H1 (cell line): ENCODE data around the gene RHBDD2. TPM values are rescaled to one million over a fixed set of nuclear protein-coding genes. Genes with fewer than 3 reads are reported as not detected.

Experiments used
- CTCF ChIA-PET: fragments of 300-600 bp; sonication (Branson Sonifier 250); formaldehyde crosslinking; loops from one replicate; lab custom pipeline; 2021; ENCODE audit not compliant: partially characterized antibody; lab: Charles Lee
- POLR2A ChIA-PET: fragments of 300-600 bp; sonication (Branson Sonifier 250); formaldehyde crosslinking; loops from one replicate; lab custom pipeline; 2021; ENCODE audit warnings: inconsistent platforms; ENCODE audit not compliant: partially characterized antibody; lab: Charles Lee
- DNase-seq, 2 experiments: peaks; one replicate each; pipeline versions ENCODE4 v3.0.0 to v3.0.0-alpha.2; 2010 to 2022; ENCODE audit warnings: low spot score in 2 of 2, low read depth in 1 of 2, mixed read lengths in 1 of 2
- FAIRE-seq: peaks from 2 replicates; lab custom pipeline; 2011; peaks lifted over from hg19 to GRCh38; lab: Jason Lieb, UNC
- H2AFZ ChIP-seq: 2 replicates; pipeline ENCODE4 v1.8.1; 2012; ENCODE audit warnings: low read length, inconsistent platforms
- H2AK5ac ChIP-seq: 2 replicates; pipeline ENCODE4 v1.6.1; 2013; ENCODE audit warnings: low read depth, low read length
- H2BK120ac ChIP-seq: replicated peaks from 2 replicates; pipeline ENCODE3; 2013; ENCODE audit warnings: low read depth, low read length, inconsistent platforms
- H2BK12ac ChIP-seq: 2 replicates; pipeline ENCODE4 v1.6.1; 2013; ENCODE audit warnings: low read depth, low read length
- H2BK15ac ChIP-seq: 2 replicates; pipeline ENCODE4 v1.6.1; 2013; ENCODE audit warnings: low read length
- H2BK20ac ChIP-seq: 2 replicates; pipeline ENCODE4 v1.6.1; 2013; ENCODE audit warnings: low read length
- H2BK5ac ChIP-seq: 2 replicates; pipeline ENCODE4 v1.6.1; 2013; ENCODE audit warnings: low read depth, low read length
- H3K14ac ChIP-seq: 2 replicates; pipeline ENCODE4 v1.6.1; 2013; ENCODE audit warnings: inconsistent platforms; ENCODE audit not compliant: insufficient read length
- H3K18ac ChIP-seq: 2 replicates; pipeline ENCODE4 v1.6.1; 2013; ENCODE audit warnings: low read length; ENCODE audit errors: extremely low read depth
- H3K23ac ChIP-seq: 2 replicates; pipeline ENCODE4 v1.6.1; 2013; ENCODE audit warnings: inconsistent platforms; ENCODE audit not compliant: insufficient read length
- H3K23me2 ChIP-seq: 2 replicates; pipeline ENCODE4 v1.6.1; 2013; ENCODE audit warnings: low read depth, low read length
- H3K27ac ChIP-seq: 2 replicates; pipeline ENCODE4 v1.6.1; 2011; ENCODE audit warnings: low read depth, low read length, inconsistent platforms
- H3K27me3 ChIP-seq, 4 experiments: replicated peaks in 1 of 4; 1 replicate in 1 of 4; 2 replicates in 3 of 4; pipeline versions ENCODE4 v1.6.1 to v1.8.1; 2011 to 2013; ENCODE audit warnings: low read length in 3 of 4, mild to moderate bottlenecking in 3 of 4, inconsistent platforms in 2 of 4, mixed read lengths in 2 of 4, moderate library complexity in 1 of 4; ENCODE audit not compliant: control insufficient read depth in 3 of 4, insufficient read depth in 3 of 4; ENCODE audit errors: extremely low read depth in 1 of 4
- H3K36me3 ChIP-seq, 4 experiments: 2 replicates each; pipeline versions ENCODE4 v1.6.1 to v1.8.1; 2011 to 2013; ENCODE audit warnings: mild to moderate bottlenecking in 4 of 4, low read length in 3 of 4, moderate library complexity in 2 of 4, control low read depth in 1 of 4, inconsistent platforms in 1 of 4; ENCODE audit not compliant: insufficient read depth in 4 of 4, control insufficient read depth in 2 of 4
- H3K4ac ChIP-seq: replicated peaks from 2 replicates; pipeline ENCODE3; 2013; ENCODE audit warnings: low read length, low read depth, mixed read lengths, inconsistent platforms; ENCODE audit not compliant: insufficient read length
- H3K4me1 ChIP-seq, 4 experiments: replicated peaks in 1 of 4; 1 replicate in 1 of 4; 2 replicates in 3 of 4; pipeline versions ENCODE4 v1.6.1 to v1.8.1; 2011 to 2013; ENCODE audit warnings: low read length in 3 of 4, inconsistent platforms in 2 of 4, mixed read lengths in 1 of 4; ENCODE audit not compliant: insufficient read depth in 4 of 4, control insufficient read depth in 3 of 4
- H3K4me2 ChIP-seq, 2 experiments: 2 replicates each; pipeline versions ENCODE4 v1.6.1 to v1.8.1; 2011 to 2013; ENCODE audit warnings: low read depth in 2 of 2, low read length in 2 of 2, control low read depth in 1 of 2, inconsistent platforms in 1 of 2, mild to moderate bottlenecking in 1 of 2; ENCODE audit not compliant: insufficient read depth in 1 of 2
- H3K4me3 ChIP-seq, 4 experiments: fragments of 200-600, 300-600 bp in 1 of 4; sonication (generic), shearing (Covaris generic), sonication (Bioruptor Twin) in 1 of 4; 2 replicates each; pipeline versions ENCODE4 v1.5.1 to v1.8.1; 2011 to 2016; ENCODE audit warnings: low read length in 4 of 4, low read depth in 3 of 4, control low read depth in 2 of 4, inconsistent platforms in 2 of 4, mild to moderate bottlenecking in 2 of 4, mixed read lengths in 1 of 4, moderate library complexity in 1 of 4; ENCODE audit not compliant: insufficient read depth in 2 of 4; ENCODE audit errors: extremely low read depth in 1 of 4
- H3K56ac ChIP-seq: replicated peaks from 2 replicates; pipeline ENCODE3; 2013; ENCODE audit warnings: low read depth, mild to moderate bottlenecking, mixed read lengths, low read length, inconsistent platforms; ENCODE audit not compliant: insufficient read length
- H3K79me1 ChIP-seq: 2 replicates; pipeline ENCODE4 v1.6.1; 2013; ENCODE audit warnings: low read depth, low read length, control low read depth
- H3K79me2 ChIP-seq, 2 experiments: 2 replicates each; pipeline versions ENCODE4 v1.6.1 to v1.8.1; 2012 to 2013; ENCODE audit warnings: low read length in 2 of 2, mild to moderate bottlenecking in 2 of 2, inconsistent platforms in 1 of 2; ENCODE audit not compliant: insufficient read depth in 2 of 2, control insufficient read depth in 1 of 2
- H3K9ac ChIP-seq, 4 experiments: replicated peaks in 1 of 4; 1 replicate in 1 of 4; 2 replicates in 3 of 4; pipeline versions ENCODE4 v1.6.1 to v1.8.1; 2011 to 2013; ENCODE audit warnings: low read depth in 3 of 4, low read length in 3 of 4, control low read depth in 2 of 4, mild to moderate bottlenecking in 2 of 4, moderate library complexity in 2 of 4, inconsistent platforms in 1 of 4; ENCODE audit errors: extremely low read depth in 1 of 4
- H3K9me3 ChIP-seq, 2 experiments: 2 replicates each; pipeline versions ENCODE4 v1.6.1 to v1.8.1; 2012 to 2013; ENCODE audit warnings: mild to moderate bottlenecking in 2 of 2, moderate library complexity in 2 of 2, control low read depth in 1 of 2, inconsistent platforms in 1 of 2, low read depth in 1 of 2, low read length in 1 of 2, mixed read lengths in 1 of 2; ENCODE audit not compliant: insufficient read depth in 2 of 2
- H4K20me1 ChIP-seq, 2 experiments: replicated peaks in 1 of 2; 2 replicates each; pipeline versions ENCODE3 to v1.8.1; 2011 to 2013; ENCODE audit warnings: inconsistent platforms in 2 of 2, low read length in 2 of 2, mild to moderate bottlenecking in 1 of 2; ENCODE audit not compliant: insufficient read depth in 2 of 2, control insufficient read depth in 1 of 2
- H4K5ac ChIP-seq: 2 replicates; pipeline ENCODE4 v1.6.1; 2013; ENCODE audit warnings: low read length, low read depth, mixed read lengths, inconsistent platforms; ENCODE audit not compliant: insufficient read length
- H4K8ac ChIP-seq: 2 replicates; pipeline ENCODE4 v1.8.0; 2013; ENCODE audit warnings: mild to moderate bottlenecking, moderate library complexity, low read length, inconsistent platforms; ENCODE audit not compliant: insufficient read depth; ENCODE audit errors: extremely low read depth
- H4K91ac ChIP-seq: replicated peaks from 2 replicates; pipeline ENCODE3; 2013; ENCODE audit warnings: low read length, mixed read lengths, inconsistent platforms; ENCODE audit not compliant: insufficient read length
- ATF2 ChIP-seq: IDR thresholded peaks from 2 replicates; pipeline ENCODE4 v1.6.1; 2012; ENCODE audit warnings: low read length, inconsistent platforms
- CBX5 ChIP-seq: fragments of 300-800, 300-1000 bp; sonication (generic); IDR thresholded peaks from 2 replicates; pipeline ENCODE4 v1.7.1; 2016; ENCODE audit warnings: antibody characterized with exemption, low read length, low read depth
- EGR1 ChIP-seq: IDR thresholded peaks from 2 replicates; pipeline ENCODE4 v1.6.1; 2011; ENCODE audit warnings: low read depth, low read length, borderline replicate concordance
- GTF2F1 ChIP-seq: IDR thresholded peaks from 2 replicates; pipeline ENCODE4 v1.6.1; 2012; ENCODE audit warnings: low read depth, low read length, improper control_type of control experiment, borderline replicate concordance
- HDAC2 ChIP-seq, 2 experiments: fragments of 300-600 bp in 1 of 2; sonication (generic) in 1 of 2; IDR thresholded peaks; 2 replicates each; pipeline ENCODE4 v1.6.1; 2011 to 2012; ENCODE audit warnings: low read depth in 2 of 2, low read length in 2 of 2, mild to moderate bottlenecking in 2 of 2, moderate library complexity in 2 of 2, borderline replicate concordance in 1 of 2, inconsistent platforms in 1 of 2
- POU5F1 ChIP-seq: IDR thresholded peaks from 2 replicates; pipeline ENCODE4 v1.6.1; 2011; ENCODE audit warnings: low read depth, mild to moderate bottlenecking, low read length, moderate library complexity
- RBBP5 ChIP-seq: IDR thresholded peaks from 2 replicates; pipeline ENCODE4 v1.7.1; 2012; ENCODE audit warnings: low read depth, mild to moderate bottlenecking, inconsistent platforms, low read length, moderate library complexity, borderline replicate concordance
- SIX5 ChIP-seq: IDR thresholded peaks from 2 replicates; pipeline ENCODE4 v1.6.1; 2011; ENCODE audit warnings: mild to moderate bottlenecking, low read depth, low read length
- SP4 ChIP-seq: IDR thresholded peaks from 2 replicates; pipeline ENCODE4 v1.6.1; 2012; ENCODE audit warnings: low read length, inconsistent platforms
- USF2 ChIP-seq: IDR thresholded peaks from 2 replicates; pipeline ENCODE4 v1.6.1; 2011; ENCODE audit warnings: low read length, improper control_type of control experiment
- ZNF274 ChIP-seq: IDR thresholded peaks from 2 replicates; pipeline ENCODE4 v1.7.0; 2012; ENCODE audit warnings: low read length, borderline replicate concordance; ENCODE audit errors: extremely low read depth
- WGBS, 2 experiments: shearing (Covaris generic) in 1 of 2; methylation state at CpG; one replicate each; pipeline versions ENCODE4 v1.1.6 to v1.1.7; 2013 to 2015; ENCODE audit warnings: low lambda C conversion rate in 2 of 2, mixed read lengths in 2 of 2, inconsistent platforms in 1 of 2, low coverage in 1 of 2, missing lambda C conversion rate in 1 of 2; ENCODE audit not compliant: insufficient replicate concordance in 2 of 2, insufficient coverage in 1 of 2, insufficient read length in 1 of 2; ENCODE audit errors: extremely low coverage in 1 of 2, missing lambda C conversion rate in 1 of 2; 5-methylcytosine and 5-hydroxymethylcytosine counted together
- polyA plus RNA-seq, 7 experiments: library from polyadenylated mRNA; depleted of rRNA in 3 of 7; stranded (reverse) in 5 of 7; unstranded in 2 of 7; fragments of >200 nt in 5 of 7; fragments of 200-250 nt in 2 of 7; gene quantifications; 1 replicate in 5 of 7; 2 replicates in 1 of 7; 4 replicates in 1 of 7; pipeline versions ENCODE4 v1.2.1 to v1.2.3, GENCODE V29; 2011 to 2013; ENCODE audit warnings: missing spikeins in 2 of 7, mixed read lengths in 2 of 7
- total RNA-seq: library from RNA; stranded (reverse); fragmentation: NEBNext Ultra II Directional; extraction: Animal tissue kit (Norgen Biotek cat#: 25700); gene quantifications from 2 replicates; pipeline ENCODE4 v1.2.1, GENCODE V29; 2021

RHBDD2 gene
- total and polyA plus RNA-seq, 2 of the 8 experiments (the other 6 are each of a cell fraction or from before 2014, with no cell fraction given) = 28.3 to 65.5 TPM

- no peak overlapping the region for H2AFZ ChIP-seq
- H3K79me2 ChIP-seq = peaks cover 3 to 28% of the 10 kb centered on the region in 2 experiments; a peak in 3 of 4 replicates
- no peak overlapping the region for H3K14ac ChIP-seq
- no peak overlapping the region for H4K5ac ChIP-seq
- H2BK20ac ChIP-seq = no peak overlapping the region
- no peak overlapping the region for H4K91ac ChIP-seq
- H3K18ac ChIP-seq = no peak overlapping the region
- no peak overlapping the region for H2BK120ac ChIP-seq
- no peak for FAIRE-seq
- no peaks in the 10 kb centered on the region for H3K36me3 ChIP-seq
- DNase-seq = no peak
- no peak overlapping the region for H3K56ac ChIP-seq
- peaks cover 0 to 11% (median 3%) of the 10 kb centered on the region in 4 experiments; a peak in 4 of 7 replicates for H3K4me1 ChIP-seq
- no peak overlapping the region for H3K23ac ChIP-seq
- no peaks in the 10 kb centered on the region for H3K27me3 ChIP-seq
- no peak overlapping the region for H3K4ac ChIP-seq
- H2AK5ac ChIP-seq = no peak overlapping the region
- no peak overlapping the region for H2BK5ac ChIP-seq
- no peak overlapping the region for H3K27ac ChIP-seq
- H3K9me3 ChIP-seq = no peaks in the 10 kb centered on the region
- peak overlapping the region in 1 of 2 experiments; percentile 88; a peak in 1 of 4 replicates for H3K4me2 ChIP-seq
- peaks cover 10% of the 10 kb centered on the region for H3K23me2 ChIP-seq
- no peaks in the 10 kb centered on the region; the same call in 1 of the 2 replicates for H3K79me1 ChIP-seq
- H4K20me1 ChIP-seq = peaks cover 3 to 5% of the 10 kb centered on the region in 2 experiments
- no peak overlapping the region for H2BK12ac ChIP-seq
- H3K9ac ChIP-seq = no peak overlapping the region
- H2BK15ac ChIP-seq = no peak overlapping the region
- CTCF ChIA-PET = interaction anchor here (0.6 to 1.7 kb wide), 4 partner anchors 18 to 107 kb away, joined by 3 to 4 read pairs (median 4); no protein-coding TSS in a partner anchor
- POLR2A ChIA-PET = interaction anchor here (1.2 to 4.7 kb wide), 6 partner anchors 9 to 81 kb away, joined by 3 to 43 read pairs (median 10); partner anchors contain the start of gene TMEM120A
- WGBS, 2 experiments = 95% methylated on average over 6 of the region's 6 CpGs; no CpG with 5 or more reads in 1 of the 2 experiments
- no peak overlapping the region for H4K8ac ChIP-seq
- no peak overlapping the region for H3K4me3 ChIP-seq
- TF ChIP-seq USF2 = no peak
- TF ChIP-seq RBBP5 = no peak
- no peak for TF ChIP-seq ZNF274
- TF ChIP-seq GTF2F1 = no peak
- no peak for TF ChIP-seq EGR1
- no peak for TF ChIP-seq POU5F1
- no peak for TF ChIP-seq ATF2
- no peak for TF ChIP-seq SP4
- no peak for TF ChIP-seq SIX5
- TF ChIP-seq CBX5 = no peak
- TF ChIP-seq HDAC2 (IDR thresholded peaks at IDR 0.05; ENCODE audit: borderline replicate concordance in 1 of 2, low read depth in 2 of 2, low read length in 2 of 2) = no peak
Observed at GRCh38 chr7:75913437-75913836, 34.6 kb downstream of the RHBDD2 start.
